ENCODE measurements around the gene NOL3. TPM values are rescaled to one million over a fixed set of nuclear protein-coding genes. Genes with fewer than 3 reads are reported as not detected.

Gene NOL3
- total RNA-seq, 1 experiment from 2014 or later: 49.8 TPM

GRCh38 chr16:67201411-67202345, 31.3 kb downstream of the NOL3 start:
- ChIA-PET POLR2A (interaction anchor here (0.6 to 0.9 kb wide), 2 partner anchors 20 to 45 kb away, joined by 3 read pairs; no protein-coding TSS in a partner anchor), CTCF (interaction anchor here (0.6 to 1.4 kb wide), 5 partner anchors 32 to 309 kb away, joined by 3 to 5 read pairs (median 3); no protein-coding TSS in a partner anchor)
- BruUV-seq (replicated peaks): no TSS peak
- no peak for DNase-seq (ENCODE audit: unreplicated experiment)
- Mint-ChIP-seq H3K9me3 (ENCODE audit: unreplicated experiment) (no peaks in the 10 kb centered on the region), H3K27ac (ENCODE audit: low read depth, unreplicated experiment) (no peak overlapping the region), H3K36me3 (ENCODE audit: insufficient read depth, unreplicated experiment) (peaks cover 39% of the 10 kb centered on the region), H3K4me3 (ENCODE audit: unreplicated experiment) (no peak overlapping the region), H3K27me3 (ENCODE audit: insufficient read depth, unreplicated experiment) (no peaks in the 10 kb centered on the region), H3K4me1 (ENCODE audit: insufficient read depth, unreplicated experiment) (peaks cover 35% of the 10 kb centered on the region)
- intact Hi-C loops (cut with micrococcal nuclease): no loop called here
- TF ChIP-seq, protein P1, sequence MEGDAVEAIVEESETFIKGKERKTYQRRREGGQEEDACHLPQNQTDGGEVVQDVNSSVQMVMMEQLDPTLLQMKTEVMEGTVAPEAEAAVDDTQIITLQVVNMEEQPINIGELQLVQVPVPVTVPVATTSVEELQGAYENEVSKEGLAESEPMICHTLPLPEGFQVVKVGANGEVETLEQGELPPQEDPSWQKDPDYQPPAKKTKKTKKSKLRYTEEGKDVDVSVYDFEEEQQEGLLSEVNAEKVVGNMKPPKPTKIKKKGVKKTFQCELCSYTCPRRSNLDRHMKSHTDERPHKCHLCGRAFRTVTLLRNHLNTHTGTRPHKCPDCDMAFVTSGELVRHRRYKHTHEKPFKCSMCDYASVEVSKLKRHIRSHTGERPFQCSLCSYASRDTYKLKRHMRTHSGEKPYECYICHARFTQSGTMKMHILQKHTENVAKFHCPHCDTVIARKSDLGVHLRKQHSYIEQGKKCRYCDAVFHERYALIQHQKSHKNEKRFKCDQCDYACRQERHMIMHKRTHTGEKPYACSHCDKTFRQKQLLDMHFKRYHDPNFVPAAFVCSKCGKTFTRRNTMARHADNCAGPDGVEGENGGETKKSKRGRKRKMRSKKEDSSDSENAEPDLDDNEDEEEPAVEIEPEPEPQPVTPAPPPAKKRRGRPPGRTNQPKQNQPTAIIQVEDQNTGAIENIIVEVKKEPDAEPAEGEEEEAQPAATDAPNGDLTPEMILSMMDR (IDR thresholded peaks at IDR 0.05; ENCODE audit: unreplicated experiment): no peak

- H3K4me1 Mint-ChIP-seq (ENCODE audit: insufficient read depth, unreplicated experiment): peaks cover 37% of the 10 kb centered on the region
These were observed 32.1 kb downstream of the NOL3 start for GRCh38 chr16:67202426-67202825.

GRCh38 chr16:67202956-67203493, 32.7 kb downstream of the NOL3 start:
- H3K36me3 Mint-ChIP-seq (ENCODE audit: insufficient read depth, unreplicated experiment): peaks cover 36% of the 10 kb centered on the region
- intact Hi-C loops (cut with micrococcal nuclease): no loop called here
- ChIA-PET POLR2A (interaction anchor here (0.9 kb wide), 1 partner anchor 44 kb away, joined by 3 read pairs; no protein-coding TSS in a partner anchor), CTCF (interaction anchor here (0.5 to 1.4 kb wide), 5 partner anchors 10 to 291 kb away, joined by 3 to 5 read pairs (median 3); no protein-coding TSS in a partner anchor)
- H3K9me3 Mint-ChIP-seq (ENCODE audit: unreplicated experiment): no peaks in the 10 kb centered on the region
- no peak overlapping the region for H3K4me3 Mint-ChIP-seq (ENCODE audit: unreplicated experiment)
- peaks cover 32% of the 10 kb centered on the region for H3K4me1 Mint-ChIP-seq (ENCODE audit: insufficient read depth, unreplicated experiment)
- no peak overlapping the region for H3K27ac Mint-ChIP-seq (ENCODE audit: low read depth, unreplicated experiment)
- TF ChIP-seq, protein P1 (IDR thresholded peaks at IDR 0.05; ENCODE audit: unreplicated experiment): no peak
- no peak for DNase-seq (ENCODE audit: unreplicated experiment)
- H3K27me3 Mint-ChIP-seq (ENCODE audit: insufficient read depth, unreplicated experiment): no peaks in the 10 kb centered on the region
- BruUV-seq (replicated peaks): no TSS peak

More at GRCh38 chr16:67202426-67202825, 32.1 kb downstream of the NOL3 start:
- CTCF ChIA-PET: interaction anchor here (0.6 to 1.4 kb wide), 5 partner anchors 31 to 309 kb away, joined by 3 to 5 read pairs (median 3); no protein-coding TSS in a partner anchor
- peaks cover 39% of the 10 kb centered on the region for H3K36me3 Mint-ChIP-seq (ENCODE audit: insufficient read depth, unreplicated experiment)
- no peak overlapping the region for H3K27ac Mint-ChIP-seq (ENCODE audit: low read depth, unreplicated experiment)
- no peak overlapping the region for H3K4me3 Mint-ChIP-seq (ENCODE audit: unreplicated experiment)
- H3K9me3 Mint-ChIP-seq (ENCODE audit: unreplicated experiment): no peaks in the 10 kb centered on the region
- intact Hi-C loops (cut with micrococcal nuclease): no loop called here
- POLR2A ChIA-PET: interaction anchor here (0.6 to 0.9 kb wide), 2 partner anchors 21 to 44 kb away, joined by 3 read pairs; no protein-coding TSS in a partner anchor
- DNase-seq (ENCODE audit: unreplicated experiment): no peak
- BruUV-seq (replicated peaks): no TSS peak
- TF ChIP-seq, protein P1 (IDR thresholded peaks at IDR 0.05; ENCODE audit: unreplicated experiment): no peak
- no peaks in the 10 kb centered on the region for H3K27me3 Mint-ChIP-seq (ENCODE audit: insufficient read depth, unreplicated experiment)

- intact Hi-C loops (cut with micrococcal nuclease): no loop called here
These were observed 33.7 kb downstream of the NOL3 start for GRCh38 chr16:67204076-67204475.

More at GRCh38 chr16:67204076-67204475, 33.7 kb downstream of the NOL3 start:
- Mint-ChIP-seq H3K36me3 (ENCODE audit: insufficient read depth, unreplicated experiment) (peaks cover 33% of the 10 kb centered on the region), H3K9me3 (ENCODE audit: unreplicated experiment) (no peaks in the 10 kb centered on the region), H3K4me1 (ENCODE audit: insufficient read depth, unreplicated experiment) (peaks cover 32% of the 10 kb centered on the region), H3K27me3 (ENCODE audit: insufficient read depth, unreplicated experiment) (no peaks in the 10 kb centered on the region), H3K27ac (ENCODE audit: low read depth, unreplicated experiment) (no peak overlapping the region), H3K4me3 (ENCODE audit: unreplicated experiment) (no peak overlapping the region)
- DNase-seq (ENCODE audit: unreplicated experiment): no peak
- CTCF ChIA-PET: interaction anchor here (1.2 kb wide), 1 partner anchor 43 kb away, joined by 6 read pairs; the partner anchor contains the start of gene FHOD1
- no TSS peak for BruUV-seq (replicated peaks)
- POLR2A ChIA-PET: interaction anchor here (0.6 to 1.4 kb wide), 2 partner anchors 28 to 43 kb away, joined by 3 to 4 read pairs; partner anchors contain the start of gene FHOD1
- TF ChIP-seq, protein P1 (IDR thresholded peaks at IDR 0.05; ENCODE audit: unreplicated experiment): no peak
